ENCODE results near the gene WNT8B. TPM values are rescaled to one million over a fixed set of nuclear protein-coding genes. Genes with fewer than 3 reads are reported as not detected.

WNT8B gene
- total RNA-seq, 2 donors from 2014 or later = 0.40 to 1.8 TPM

GRCh38 chr10:100448951-100449350, 13.9 kb upstream of the WNT8B start:
- Histone ChIP-seq H3K4me3 (no peak overlapping the region), H3K27ac (no peak overlapping the region), H3K9me3 (no peaks in the 10 kb centered on the region), H3K36me3 (no peaks in the 10 kb centered on the region), H3K4me1 (replicated peaks) (no peaks in the 10 kb centered on the region), H3K27me3 (replicated peaks; ENCODE audit: insufficient read depth) (no peaks in the 10 kb centered on the region)
- WGBS = 74% methylated on average over 4 of the region's 4 CpGs
- TF ChIP-seq POLR2A (IDR thresholded peaks at IDR 0.05) (no peak), POLR2AphosphoS5 (IDR thresholded peaks at IDR 0.05) (no peak)
- TF ChIP-seq, protein P1, sequence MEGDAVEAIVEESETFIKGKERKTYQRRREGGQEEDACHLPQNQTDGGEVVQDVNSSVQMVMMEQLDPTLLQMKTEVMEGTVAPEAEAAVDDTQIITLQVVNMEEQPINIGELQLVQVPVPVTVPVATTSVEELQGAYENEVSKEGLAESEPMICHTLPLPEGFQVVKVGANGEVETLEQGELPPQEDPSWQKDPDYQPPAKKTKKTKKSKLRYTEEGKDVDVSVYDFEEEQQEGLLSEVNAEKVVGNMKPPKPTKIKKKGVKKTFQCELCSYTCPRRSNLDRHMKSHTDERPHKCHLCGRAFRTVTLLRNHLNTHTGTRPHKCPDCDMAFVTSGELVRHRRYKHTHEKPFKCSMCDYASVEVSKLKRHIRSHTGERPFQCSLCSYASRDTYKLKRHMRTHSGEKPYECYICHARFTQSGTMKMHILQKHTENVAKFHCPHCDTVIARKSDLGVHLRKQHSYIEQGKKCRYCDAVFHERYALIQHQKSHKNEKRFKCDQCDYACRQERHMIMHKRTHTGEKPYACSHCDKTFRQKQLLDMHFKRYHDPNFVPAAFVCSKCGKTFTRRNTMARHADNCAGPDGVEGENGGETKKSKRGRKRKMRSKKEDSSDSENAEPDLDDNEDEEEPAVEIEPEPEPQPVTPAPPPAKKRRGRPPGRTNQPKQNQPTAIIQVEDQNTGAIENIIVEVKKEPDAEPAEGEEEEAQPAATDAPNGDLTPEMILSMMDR (IDR thresholded peaks at IDR 0.05) = no peak
- intact Hi-C loops (cut with DNase I) = no loop called here
- no peak for DNase-seq (ENCODE audit: low spot score)

- Histone ChIP-seq H3K4me3 (no peak overlapping the region), H3K27me3 (replicated peaks; ENCODE audit: insufficient read depth) (no peaks in the 10 kb centered on the region), H3K27ac (no peak overlapping the region), H3K4me1 (replicated peaks) (no peaks in the 10 kb centered on the region), H3K9me3 (no peaks in the 10 kb centered on the region), H3K36me3 (no peaks in the 10 kb centered on the region)
- intact Hi-C loops (cut with DNase I) = no loop called here
- TF ChIP-seq, protein P1 (IDR thresholded peaks at IDR 0.05) = no peak
- TF ChIP-seq POLR2A (IDR thresholded peaks at IDR 0.05) = no peak
- no peak for TF ChIP-seq POLR2AphosphoS5 (IDR thresholded peaks at IDR 0.05)
- DNase-seq (ENCODE audit: low spot score) = no peak
- WGBS = 64% methylated on average over 5 of the region's 5 CpGs
These were observed 5.5 kb downstream of the WNT8B start for GRCh38 chr10:100468322-100468721.

- TF ChIP-seq, protein P1 (IDR thresholded peaks at IDR 0.05) = no peak
- TF ChIP-seq POLR2AphosphoS5 (IDR thresholded peaks at IDR 0.05) (no peak), POLR2A (IDR thresholded peaks at IDR 0.05) (no peak)
- H3K4me3 ChIP-seq = no peak overlapping the region
- no peaks in the 10 kb centered on the region for H3K36me3 ChIP-seq
- no peaks in the 10 kb centered on the region for H3K4me1 ChIP-seq (replicated peaks)
- DNase-seq (ENCODE audit: low spot score) = no peak
- intact Hi-C loops (cut with DNase I) = no loop called here
- H3K9me3 ChIP-seq = no peaks in the 10 kb centered on the region
- H3K27ac ChIP-seq = no peak overlapping the region
- no peaks in the 10 kb centered on the region for H3K27me3 ChIP-seq (replicated peaks; ENCODE audit: insufficient read depth)
These were observed 6.2 kb downstream of the WNT8B start for GRCh38 chr10:100468978-100469377.

- H3K4me1 ChIP-seq (replicated peaks) = no peaks in the 10 kb centered on the region
- no peak overlapping the region for H3K27ac ChIP-seq
- TF ChIP-seq, protein P1 (IDR thresholded peaks at IDR 0.05) = no peak
- TF ChIP-seq POLR2AphosphoS5 (IDR thresholded peaks at IDR 0.05) (no peak), POLR2A (IDR thresholded peaks at IDR 0.05) (no peak)
- H3K9me3 ChIP-seq = no peaks in the 10 kb centered on the region
- intact Hi-C loops (cut with DNase I) = no loop called here
- DNase-seq (ENCODE audit: low spot score) = no peak
- no peaks in the 10 kb centered on the region for H3K36me3 ChIP-seq
- no peaks in the 10 kb centered on the region for H3K27me3 ChIP-seq (replicated peaks; ENCODE audit: insufficient read depth)
- WGBS = 83% methylated on average over 1 of the region's 1 CpG
- no peak overlapping the region for H3K4me3 ChIP-seq
These were observed 6.9 kb downstream of the WNT8B start for GRCh38 chr10:100469756-100470155.

DNA sequence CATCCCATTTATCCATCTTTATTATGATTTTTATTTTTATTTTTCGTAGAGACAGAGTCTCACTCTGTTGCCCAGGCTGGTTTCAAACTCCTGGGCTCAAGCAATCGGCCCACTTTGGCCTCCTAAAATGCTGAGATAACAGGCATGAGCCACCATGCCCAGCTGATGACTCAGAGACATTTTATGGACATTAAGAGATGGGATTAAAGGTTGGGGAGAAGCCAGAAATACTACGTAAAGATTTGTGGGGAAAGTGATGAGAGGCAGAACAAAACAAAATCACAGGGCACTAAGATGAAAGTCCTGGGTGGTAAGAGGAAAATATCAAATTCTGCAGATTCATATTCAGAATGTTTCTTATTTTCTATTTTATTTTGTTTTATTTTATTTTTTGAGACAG, 7.6 kb downstream of the WNT8B start:
- Histone ChIP-seq H3K36me3 (no peaks in the 10 kb centered on the region), H3K27me3 (replicated peaks; ENCODE audit: insufficient read depth) (no peaks in the 10 kb centered on the region), H3K9me3 (no peaks in the 10 kb centered on the region), H3K4me3 (no peak overlapping the region), H3K27ac (no peak overlapping the region), H3K4me1 (replicated peaks) (no peaks in the 10 kb centered on the region)
- TF ChIP-seq, protein P1 (IDR thresholded peaks at IDR 0.05) = no peak
- TF ChIP-seq POLR2A (IDR thresholded peaks at IDR 0.05) (no peak), POLR2AphosphoS5 (IDR thresholded peaks at IDR 0.05) (no peak)
- 58% methylated on average over 3 of the region's 3 CpGs for WGBS
- intact Hi-C loops (cut with DNase I) = no loop called here
- no peak for DNase-seq (ENCODE audit: low spot score)

Measured in prostate gland (tissue), 2 donors.